Muscle of back (tissue), 11 donors: ENCODE measurements around the gene MMAB. TPM values are rescaled to one million over a fixed set of nuclear protein-coding genes. Genes with fewer than 3 reads are reported as not detected.

Source experiments
- DNase-seq, 3 donors: peaks; one replicate each; pipeline versions ENCODE4 v3.0.0 to v3.0.0-alpha.2; 2013
- polyA plus RNA-seq, 10 donors: library from polyadenylated mRNA; unstranded; fragments of 120-200 nt; gene quantifications; one replicate each; pipeline ENCODE4 v1.2.1, GENCODE V29; 2013; ENCODE audit not compliant: insufficient read length in 10 of 10

The MMAB gene
- polyA plus RNA-seq, 10 donors: 17.7 to 32.5 (median 25.1) TPM

- DNase-seq: no peak
Observed at GRCh38 chr12:109560867-109561710, 12.2 kb downstream of the MMAB start.

GRCh38 chr12:109559601-109560000 is 13.7 kb downstream of the MMAB start:
- DNase-seq: no peak

GRCh38 chr12:109559200-109559505 is 14.2 kb downstream of the MMAB start:
- DNase-seq: no peak

- no peak for DNase-seq
Observed at GRCh38 chr12:109558374-109559199, 14.7 kb downstream of the MMAB start.

GRCh38 chr12:109557805-109558204 is 15.5 kb downstream of the MMAB start:
- DNase-seq: no peak

GRCh38 chr12:109557200-109557599 is 16.1 kb downstream of the MMAB start:
- no peak for DNase-seq

GRCh38 chr12:109555431-109556315 is 17.6 kb downstream of the MMAB start:
- no peak for DNase-seq

GRCh38 chr12:109554761-109555160 is 18.5 kb downstream of the MMAB start:
- no peak for DNase-seq

GRCh38 chr12:109553906-109554500 is 19.3 kb downstream of the MMAB start:
- no peak for DNase-seq

- peak in 1 of 3 donors; percentile 29 for DNase-seq
Observed at GRCh38 chr12:109553483-109553882, 19.8 kb downstream of the MMAB start.

- no peak for DNase-seq
Observed at GRCh38 chr12:109552971-109553370, 20.3 kb downstream of the MMAB start.

- DNase-seq: no peak
Observed at GRCh38 chr12:109551108-109551507, 22.2 kb downstream of the MMAB start.

GRCh38 chr12:109550281-109550680 is 23.0 kb downstream of the MMAB start:
- DNase-seq: no peak

- no peak for DNase-seq
Observed at GRCh38 chr12:109549613-109550270, 23.6 kb downstream of the MMAB start.

GRCh38 chr12:109548258-109548657 is 25.0 kb downstream of the MMAB start:
- DNase-seq: no peak

- DNase-seq: no peak
Observed at GRCh38 chr12:109547286-109547685, 26.0 kb downstream of the MMAB start.

GRCh38 chr12:109545826-109546225 is 27.5 kb downstream of the MMAB start:
- DNase-seq: no peak

GRCh38 chr12:109544955-109545531 is 28.3 kb downstream of the MMAB start:
- DNase-seq: no peak

- no peak for DNase-seq
Observed at GRCh38 chr12:109542876-109543275, 30.4 kb downstream of the MMAB start.

GRCh38 chr12:109542014-109542413 is 31.3 kb downstream of the MMAB start:
- peak in 1 of 3 donors; percentile 33 for DNase-seq

GRCh38 chr12:109541413-109541726 is 31.9 kb downstream of the MMAB start:
- no peak for DNase-seq
